ENCODE measurements around the gene NLRP6. TPM values are rescaled to one million over a fixed set of nuclear protein-coding genes. Genes with fewer than 3 reads are reported as not detected.
"Not testable (repeated sequence)": the region's sequence is repeated elsewhere in the genome, so short reads cannot be mapped to it uniquely, and the experiment has no call there.

NLRP6 gene
- total RNA-seq, 1 experiment from 2014 or later, result not detected

GRCh38 chr11:328012-328411, 49.8 kb downstream of the NLRP6 start:
- H3K36me3 ChIP-seq (ENCODE audit: insufficient read depth, low read length, poor library complexity, severe bottlenecking), result no peaks in the 10 kb centered on the region
- no peaks in the 10 kb centered on the region for H3K27me3 ChIP-seq (replicated peaks; ENCODE audit: insufficient read depth, low read depth, low read length, poor library complexity)
- TF ChIP-seq CTCF (conservative IDR thresholded peaks at IDR 0.05; ENCODE audit: low read depth, low read length), result no peak
- TF ChIP-seq EZH2 (IDR thresholded peaks at IDR 0.05; ENCODE audit: borderline replicate concordance, low read depth, low read length, poor library complexity, severe bottlenecking), result no peak
- BruUV-seq (replicated peaks), result no TSS peak
- ChIA-PET POLR2A (ENCODE audit: low non-redundant PET) (no interaction called here), CTCF (no interaction called here)
- H3K9me3 ChIP-seq (ENCODE audit: low read depth, low read length, poor library complexity, severe bottlenecking), result no peaks in the 10 kb centered on the region
- H3K4me3 ChIP-seq (ENCODE audit: low read depth, low read length, poor library complexity, severe bottlenecking), result no peak overlapping the region
- intact Hi-C loops (cut with micrococcal nuclease; ENCODE audit: unreplicated experiment), result no loop called here
- H3K27ac ChIP-seq (ENCODE audit: low read depth, low read length, poor library complexity, severe bottlenecking), result no peak overlapping the region
- DNase-seq (ENCODE audit: low spot score), result no peak
- peaks cover 5% of the 10 kb centered on the region for H3K4me1 ChIP-seq (ENCODE audit: insufficient read depth, low read length, poor library complexity, severe bottlenecking)

- POLR2A ChIA-PET (ENCODE audit: low non-redundant PET); H3K4me3 ChIP-seq (ENCODE audit: low read depth, low read length, poor library complexity, severe bottlenecking); CTCF ChIA-PET; H3K4me1 ChIP-seq (ENCODE audit: insufficient read depth, low read length, poor library complexity, severe bottlenecking); BruUV-seq (replicated peaks); H3K36me3 ChIP-seq (ENCODE audit: insufficient read depth, low read length, poor library complexity, severe bottlenecking); H3K27me3 ChIP-seq (replicated peaks; ENCODE audit: insufficient read depth, low read depth, low read length, poor library complexity); H3K9me3 ChIP-seq (ENCODE audit: low read depth, low read length, poor library complexity, severe bottlenecking); H3K27ac ChIP-seq (ENCODE audit: low read depth, low read length, poor library complexity, severe bottlenecking); intact Hi-C loops (cut with micrococcal nuclease; ENCODE audit: unreplicated experiment); DNase-seq (ENCODE audit: low spot score): not testable (repeated sequence)
Observed at GRCh38 chr11:328516-329100, 50.4 kb downstream of the NLRP6 start.

- Histone ChIP-seq H3K4me3 (ENCODE audit: low read depth, low read length, poor library complexity, severe bottlenecking) (no peak overlapping the region), H3K36me3 (ENCODE audit: insufficient read depth, low read length, poor library complexity, severe bottlenecking) (no peaks in the 10 kb centered on the region), H3K9me3 (ENCODE audit: low read depth, low read length, poor library complexity, severe bottlenecking) (no peaks in the 10 kb centered on the region), H3K4me1 (ENCODE audit: insufficient read depth, low read length, poor library complexity, severe bottlenecking) (peaks cover 10% of the 10 kb centered on the region), H3K27me3 (replicated peaks; ENCODE audit: insufficient read depth, low read depth, low read length, poor library complexity) (no peaks in the 10 kb centered on the region), H3K27ac (ENCODE audit: low read depth, low read length, poor library complexity, severe bottlenecking) (no peak overlapping the region)
- no peak for DNase-seq (ENCODE audit: low spot score)
- ChIA-PET POLR2A (ENCODE audit: low non-redundant PET) (no interaction called here), CTCF (no interaction called here)
- no TSS peak for BruUV-seq (replicated peaks)
- intact Hi-C loops (cut with micrococcal nuclease; ENCODE audit: unreplicated experiment), result no loop called here
- TF ChIP-seq CTCF (conservative IDR thresholded peaks at IDR 0.05; ENCODE audit: low read depth, low read length) (no peak), EZH2 (IDR thresholded peaks at IDR 0.05; ENCODE audit: borderline replicate concordance, low read depth, low read length, poor library complexity, severe bottlenecking) (no peak)
Observed at GRCh38 chr11:329886-330253, 51.7 kb downstream of the NLRP6 start.

- POLR2A ChIA-PET (ENCODE audit: low non-redundant PET), result no interaction called here
- no peak overlapping the region for H3K4me3 ChIP-seq (ENCODE audit: low read depth, low read length, poor library complexity, severe bottlenecking)
- H3K27ac ChIP-seq (ENCODE audit: low read depth, low read length, poor library complexity, severe bottlenecking), result no peak overlapping the region
- H3K9me3 ChIP-seq (ENCODE audit: low read depth, low read length, poor library complexity, severe bottlenecking), result no peaks in the 10 kb centered on the region
- DNase-seq (ENCODE audit: low spot score), result no peak
- intact Hi-C loops (cut with micrococcal nuclease; ENCODE audit: unreplicated experiment), result no loop called here
- BruUV-seq (replicated peaks), result no TSS peak
- H3K36me3 ChIP-seq (ENCODE audit: insufficient read depth, low read length, poor library complexity, severe bottlenecking), result no peaks in the 10 kb centered on the region
- no peaks in the 10 kb centered on the region for H3K27me3 ChIP-seq (replicated peaks; ENCODE audit: insufficient read depth, low read depth, low read length, poor library complexity)
- CTCF ChIA-PET, result no interaction called here
- TF ChIP-seq CTCF (conservative IDR thresholded peaks at IDR 0.05; ENCODE audit: low read depth, low read length), result no peak
- TF ChIP-seq EZH2 (IDR thresholded peaks at IDR 0.05; ENCODE audit: borderline replicate concordance, low read depth, low read length, poor library complexity, severe bottlenecking), result no peak
- peaks cover 10% of the 10 kb centered on the region for H3K4me1 ChIP-seq (ENCODE audit: insufficient read depth, low read length, poor library complexity, severe bottlenecking)
Observed at GRCh38 chr11:330307-330693, 52.1 kb downstream of the NLRP6 start.

Data from A673 (cell line).